ENCODE measurements around the gene FAM174C. TPM values are rescaled to one million over a fixed set of nuclear protein-coding genes. Genes with fewer than 3 reads are reported as not detected.

The FAM174C gene
- total and polyA plus RNA-seq, 10 of the 15 experiments (the other 5 are each of a cell fraction or from before 2014, with no cell fraction given): 0.89 to 94.6 (median 43.6) TPM

- TF ChIP-seq E4F1 (IDR thresholded peaks at IDR 0.05; ENCODE audit: borderline replicate concordance, partially characterized antibody) (no peak), IRF3 (IDR thresholded peaks at IDR 0.05) (no peak), POLR2AphosphoS5 (IDR thresholded peaks at IDR 0.05; ENCODE audit: low read length) (no peak), SREBF1 (IDR thresholded peaks at IDR 0.05; ENCODE audit: low read length) (no peak), CBX5 (IDR thresholded peaks at IDR 0.05; ENCODE audit: low read depth) (no peak)
Measured at GRCh38 chr19:1284293-1284978, 9.1 kb downstream of the FAM174C start (continued).

GRCh38 chr19:1284979-1285736 lies 9.8 kb downstream of the FAM174C start:
- BruUV-seq (replicated peaks): no TSS peak
- Histone ChIP-seq H3K9me3 (replicated peaks; ENCODE audit: control insufficient read depth, insufficient read depth, low read length) (no peaks in the 10 kb centered on the region), H4K20me1 (ENCODE audit: control insufficient read depth, insufficient read depth) (no peaks in the 10 kb centered on the region), H3K79me2 (ENCODE audit: control insufficient read depth, insufficient read depth, low read length) (no peaks in the 10 kb centered on the region), H3K4me2 (ENCODE audit: control insufficient read depth, insufficient read depth) (no peak overlapping the region), H3K4me1 (ENCODE audit: control insufficient read depth, insufficient read depth, low read length) (no peaks in the 10 kb centered on the region), H3K27me3 (replicated peaks in 1 of 2; ENCODE audit: control insufficient read depth in 2 of 2, insufficient read depth in 2 of 2, low read length in 1 of 2) (peaks cover 7 to 8% of the 10 kb centered on the region in 2 experiments; a peak in 3 of 4 replicates), H2AFZ (ENCODE audit: control insufficient read depth, low read depth, low read length) (no peak overlapping the region), H3K9ac (ENCODE audit: control insufficient read depth, insufficient read depth, low read length) (no peak overlapping the region), H3K4me3 (no peak overlapping the region), H3K27ac (ENCODE audit: control insufficient read depth, insufficient read depth) (no peak overlapping the region), H3K36me3 (ENCODE audit: control insufficient read depth in 2 of 2, insufficient read depth in 2 of 2, low read length in 1 of 2) (peaks cover 0 to 2% of the 10 kb centered on the region in 2 experiments; a peak in 2 of 4 replicates)
- FAIRE-seq (no peak), ATAC-seq (no peak), DNase-seq (ENCODE audit: low read depth, low spot score) (no peak)
- ChIA-PET RAD21 (ENCODE audit: unreplicated experiment) (no interaction called here), SMC1A (ENCODE audit: uncharacterized antibody, unreplicated experiment) (no interaction called here), CTCF (interaction anchor here (1.4 kb wide), 1 partner anchor 87 kb away, joined by 3 read pairs; no protein-coding TSS in a partner anchor), POLR2A (interaction anchor here (0.5 kb wide), 1 partner anchor 90 kb away, joined by 5 read pairs; no protein-coding TSS in a partner anchor)
- intact Hi-C loops (cut with micrococcal nuclease; ENCODE audit: unreplicated experiment) (no loop called here), in situ Hi-C loops (cut with MboI) (no loop called here)
- 34% methylated on average over 33 of the region's 51 CpGs for WGBS (ENCODE audit: insufficient coverage, insufficient replicate concordance, low lambda C conversion rate, missing lambda C conversion rate)
- TF ChIP-seq ETV6 (conservative IDR thresholded peaks at IDR 0.05 in 1 of 2, IDR thresholded peaks at IDR 0.05 in 1 of 2; ENCODE audit: borderline replicate concordance in 1 of 2, low read depth in 1 of 2) (no peak), ZNF592 (IDR thresholded peaks at IDR 0.05) (no peak), RUNX3 (IDR thresholded peaks at IDR 0.05; ENCODE audit: low read length) (no peak), BRCA1 (IDR thresholded peaks at IDR 0.05; ENCODE audit: low read depth, low read length) (no peak)

Measured in GM12878 (cell line).